GM10266 (cell line): Measurements from ENCODE around the gene TFEC.

Experiments used
- DNase-seq: peaks from one replicate; pipeline ENCODE4 v3.0.0; 2012; ENCODE audit errors: extremely low spot score
- CTCF ChIP-seq: IDR thresholded peaks from 2 replicates; pipeline ENCODE4 v1.5.1; 2012; ENCODE audit warnings: mild to moderate bottlenecking, low read depth; ENCODE audit not compliant: control insufficient read depth, insufficient read depth; ENCODE audit errors: missing control alignments

The TFEC gene

GRCh38 chr7:115995701-115996100, 34.9 kb downstream of the TFEC start:
- no peak for TF ChIP-seq CTCF
- DNase-seq, result no peak

GRCh38 chr7:115988401-115988800, 42.2 kb downstream of the TFEC start:
- DNase-seq, result no peak
- no peak for TF ChIP-seq CTCF

GRCh38 chr7:115987486-115987885, 43.1 kb downstream of the TFEC start:
- DNase-seq, result no peak
- TF ChIP-seq CTCF, result no peak

GRCh38 chr7:115984105-115984504, 46.5 kb downstream of the TFEC start:
- no peak for DNase-seq
- TF ChIP-seq CTCF, result no peak

GRCh38 chr7:115980159-115980558, 50.4 kb downstream of the TFEC start:
- TF ChIP-seq CTCF, result no peak
- no peak for DNase-seq

- no peak for TF ChIP-seq CTCF
- no peak for DNase-seq
These were observed 53.9 kb downstream of the TFEC start for GRCh38 chr7:115976651-115977050.

- no peak for TF ChIP-seq CTCF
These were observed 54.8 kb downstream of the TFEC start for GRCh38 chr7:115975766-115976165.

GRCh38 chr7:115973406-115973805, 57.2 kb downstream of the TFEC start:
- TF ChIP-seq CTCF, result no peak
- DNase-seq, result no peak

More at GRCh38 chr7:115975766-115976165, 54.8 kb downstream of the TFEC start:
- no peak for DNase-seq
